OCI-LY7 (cell line): Measurements from ENCODE around the gene GADD45A. TPM values are rescaled to one million over a fixed set of nuclear protein-coding genes. Genes with fewer than 3 reads are reported as not detected.

Experiments
- BruUV-seq: library from RNA; stranded (reverse); fragments of 400-500 nt; replicated peaks from 2 replicates; lab custom pipeline; 2021; lab: Mats Ljungman, UMichigan
- CTCF ChIA-PET: fragments of 300-600 bp; sonication (Branson Sonifier 250); formaldehyde crosslinking; loops from one replicate; lab custom pipeline; 2022; ENCODE audit warnings: antibody characterized with exemption; ENCODE audit not compliant: unreplicated experiment; lab: Charles Lee
- POLR2A ChIA-PET: fragments of 300-600 bp; sonication (Branson Sonifier 250); formaldehyde crosslinking; loops from one replicate; lab custom pipeline; 2022; ENCODE audit warnings: antibody characterized with exemption; lab: Charles Lee
- DNase-seq: peaks from one replicate; pipeline ENCODE4 v3.0.0-alpha.2; 2015; ENCODE audit warnings: low spot score
- H2AFZ ChIP-seq: fragments of 200-600 bp; sonication (generic), shearing (Covaris generic); 2 replicates; pipeline ENCODE4 v1.6.1; 2014; ENCODE audit warnings: mild to moderate bottlenecking, antibody characterized with exemption, low read length, moderate library complexity
- H3K27ac ChIP-seq: fragments of 200-600 bp; sonication (generic); 2 replicates; pipeline ENCODE4 v1.5.1; 2014; ENCODE audit warnings: mixed run types, low read depth, mild to moderate bottlenecking, moderate library complexity, low read length, inconsistent platforms; ENCODE audit not compliant: poor library complexity, severe bottlenecking
- H3K36me3 ChIP-seq: fragments of 200-600 bp; sonication (generic); 2 replicates; pipeline ENCODE4 v1.6.1; 2014; ENCODE audit warnings: mild to moderate bottlenecking, antibody characterized with exemption, low read length, moderate library complexity, mixed read lengths; ENCODE audit not compliant: insufficient read depth
- H3K4me1 ChIP-seq: fragments of 200-600 bp; sonication (generic); 2 replicates; pipeline ENCODE4 v1.5.1; 2014; ENCODE audit warnings: mild to moderate bottlenecking, low read length; ENCODE audit not compliant: insufficient read depth, poor library complexity, severe bottlenecking
- H3K4me2 ChIP-seq: fragments of 200-600 bp; sonication (generic); 2 replicates; pipeline ENCODE4 v1.6.1; 2014; ENCODE audit warnings: mild to moderate bottlenecking, low read length
- H3K4me3 ChIP-seq: fragments of 200-600 bp; sonication (generic); 2 replicates; pipeline ENCODE4 v1.5.1; 2014; ENCODE audit warnings: mild to moderate bottlenecking, low read depth, low read length; ENCODE audit not compliant: poor library complexity, severe bottlenecking
- H3K79me2 ChIP-seq: fragments of 200-600 bp; sonication (generic); 2 replicates; pipeline ENCODE4 v1.6.1; 2016; ENCODE audit warnings: low read depth, mild to moderate bottlenecking, low read length, moderate library complexity, mixed read lengths; ENCODE audit not compliant: insufficient read depth
- H3K9me2 ChIP-seq: fragments of 200-600 bp; sonication (generic); 2 replicates; pipeline ENCODE4 v1.6.1; 2016; ENCODE audit warnings: mild to moderate bottlenecking, low read length, mixed read lengths; ENCODE audit not compliant: insufficient read depth
- H3K9me3 ChIP-seq: fragments of 200-600 bp; sonication (generic); 2 replicates; pipeline ENCODE4 v1.6.1; 2014; ENCODE audit warnings: mild to moderate bottlenecking, mixed run types, low read length, mixed read lengths
- H4K20me1 ChIP-seq: fragments of 200-600 bp; sonication (generic); 2 replicates; pipeline ENCODE4 v1.6.1; 2014; ENCODE audit warnings: mild to moderate bottlenecking, antibody characterized with exemption, low read length, moderate library complexity, mixed read lengths; ENCODE audit not compliant: insufficient read depth
- EZH2phosphoT487 ChIP-seq: fragments of 200-600 bp; sonication (generic); IDR thresholded peaks from 2 replicates; pipeline ENCODE4 v1.6.1; 2018; ENCODE audit warnings: low read depth, borderline replicate concordance, mild to moderate bottlenecking, mixed run types, antibody characterized with exemption, low read length, moderate library complexity, mixed read lengths
- intact Hi-C: fragments of 100-400 bp; cut with micrococcal nuclease; formaldehyde crosslinking; loops from one replicate; pipeline ENCODE4 v1.10.0; 2022; ENCODE audit not compliant: unreplicated experiment
- total RNA-seq, 2 experiments: library from RNA; depleted of rRNA in 1 of 2; stranded (reverse); fragments of >200 nt in 1 of 2; shearing (Covaris generic) in 1 of 2; gene quantifications; 2 replicates each; pipeline ENCODE4 v1.2.3, GENCODE V29; 2014 to 2022
- TF ChIP-seq, protein P1 (sequence below): fragments of 200-600 bp; sonication (generic); conservative IDR thresholded peaks from 2 replicates; pipeline ENCODE4 v1.5.1; 2014; ENCODE audit warnings: mild to moderate bottlenecking, antibody characterized with exemption, low read length, moderate library complexity, mixed read lengths

GADD45A gene
- total RNA-seq, 2 experiments from 2014 or later: 46.8 to 48.6 TPM

DNA sequence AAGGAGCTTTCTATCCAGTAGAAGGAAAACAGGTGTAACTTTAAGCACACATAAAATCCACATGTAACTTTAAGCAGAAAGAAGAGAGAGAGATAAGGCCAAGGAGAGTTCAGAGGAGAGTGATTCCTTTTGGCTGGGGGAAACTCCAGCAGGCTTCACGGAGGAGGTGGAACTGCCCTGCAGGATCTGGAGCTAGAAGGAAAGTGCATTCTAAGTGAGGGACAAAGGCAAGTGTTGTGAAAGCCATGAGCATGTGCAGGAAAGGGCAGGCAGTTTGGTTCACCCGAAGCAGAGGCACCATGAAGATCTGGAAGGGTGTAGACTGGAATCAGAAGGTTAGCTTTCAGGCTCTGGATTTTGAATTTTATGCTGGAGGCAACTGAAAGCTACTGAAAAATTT is 46.3 kb downstream of the GADD45A start:
- no peak overlapping the region for H3K4me3 ChIP-seq
- BruUV-seq: no TSS peak
- H3K4me1 ChIP-seq: peaks cover 51% of the 10 kb centered on the region
- no peaks in the 10 kb centered on the region for H3K79me2 ChIP-seq
- H3K36me3 ChIP-seq: no peaks in the 10 kb centered on the region
- no peak for DNase-seq
- H4K20me1 ChIP-seq: no peaks in the 10 kb centered on the region
- no peak overlapping the region for H3K4me2 ChIP-seq
- ChIA-PET POLR2A (interaction anchor here (1.1 to 9.0 kb wide), 4 partner anchors 8 to 18 kb away, joined by 3 to 84 read pairs (median 33); no protein-coding TSS in a partner anchor), CTCF (interaction anchor here (1.1 kb wide), 1 partner anchor 18 kb away, joined by 4 read pairs; no protein-coding TSS in a partner anchor)
- peak overlapping the region; percentile 22; the same call in 1 of the 2 replicates for H2AFZ ChIP-seq
- no peak for TF ChIP-seq EZH2phosphoT487
- TF ChIP-seq, protein P1, sequence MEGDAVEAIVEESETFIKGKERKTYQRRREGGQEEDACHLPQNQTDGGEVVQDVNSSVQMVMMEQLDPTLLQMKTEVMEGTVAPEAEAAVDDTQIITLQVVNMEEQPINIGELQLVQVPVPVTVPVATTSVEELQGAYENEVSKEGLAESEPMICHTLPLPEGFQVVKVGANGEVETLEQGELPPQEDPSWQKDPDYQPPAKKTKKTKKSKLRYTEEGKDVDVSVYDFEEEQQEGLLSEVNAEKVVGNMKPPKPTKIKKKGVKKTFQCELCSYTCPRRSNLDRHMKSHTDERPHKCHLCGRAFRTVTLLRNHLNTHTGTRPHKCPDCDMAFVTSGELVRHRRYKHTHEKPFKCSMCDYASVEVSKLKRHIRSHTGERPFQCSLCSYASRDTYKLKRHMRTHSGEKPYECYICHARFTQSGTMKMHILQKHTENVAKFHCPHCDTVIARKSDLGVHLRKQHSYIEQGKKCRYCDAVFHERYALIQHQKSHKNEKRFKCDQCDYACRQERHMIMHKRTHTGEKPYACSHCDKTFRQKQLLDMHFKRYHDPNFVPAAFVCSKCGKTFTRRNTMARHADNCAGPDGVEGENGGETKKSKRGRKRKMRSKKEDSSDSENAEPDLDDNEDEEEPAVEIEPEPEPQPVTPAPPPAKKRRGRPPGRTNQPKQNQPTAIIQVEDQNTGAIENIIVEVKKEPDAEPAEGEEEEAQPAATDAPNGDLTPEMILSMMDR: no peak
- no peaks in the 10 kb centered on the region for H3K9me2 ChIP-seq
- intact Hi-C loops: loop anchor here (10.0 kb wide), 1 partner anchor 967 kb away; no protein-coding TSS in a partner anchor
- H3K27ac ChIP-seq: no peak overlapping the region
- no peaks in the 10 kb centered on the region for H3K9me3 ChIP-seq

DNA sequence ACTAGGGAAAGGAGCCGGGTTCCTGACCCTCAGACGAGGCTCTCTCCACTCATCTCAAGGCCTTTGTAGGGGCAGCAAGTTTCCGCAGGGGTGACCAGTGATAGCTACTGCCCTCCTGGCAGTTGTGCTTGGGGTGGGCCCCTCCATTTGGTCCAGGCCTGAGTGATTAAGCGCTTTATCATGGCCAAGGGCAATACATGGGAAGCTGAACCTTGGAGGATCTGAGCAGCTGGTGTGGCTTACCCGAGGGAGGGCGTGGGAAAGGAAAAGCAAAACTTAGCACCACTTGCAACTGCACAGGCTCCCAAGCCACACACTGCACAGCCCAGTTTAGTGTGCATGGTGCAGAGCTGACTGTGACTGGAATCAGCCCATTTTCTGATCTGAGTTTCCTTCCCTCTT is 47.8 kb downstream of the GADD45A start:
- CTCF ChIA-PET: interaction anchor here (0.6 to 1.3 kb wide), 4 partner anchors 11 to 42 kb away, joined by 3 to 4 read pairs (median 3); no protein-coding TSS in a partner anchor

More for the DNA sequence above, 47.8 kb downstream of the GADD45A start:
- peaks cover 65% of the 10 kb centered on the region for H3K4me1 ChIP-seq
- H3K79me2 ChIP-seq: peaks cover 11% of the 10 kb centered on the region; the same call in 1 of the 2 replicates
- H3K9me3 ChIP-seq: no peaks in the 10 kb centered on the region
- intact Hi-C loops: loop anchor here (10.0 kb wide), 1 partner anchor 968 kb away; no protein-coding TSS in a partner anchor
- POLR2A ChIA-PET: interaction anchor here (1.2 to 9.0 kb wide), 6 partner anchors 12 to 48 kb away, joined by 3 to 84 read pairs (median 19); partner anchors contain the start of gene GADD45A
- peak overlapping the region; percentile 95 for H3K4me2 ChIP-seq
- H3K9me2 ChIP-seq: no peaks in the 10 kb centered on the region
- no peaks in the 10 kb centered on the region for H3K36me3 ChIP-seq
- DNase-seq: peak; percentile 35
- no peak overlapping the region for H3K4me3 ChIP-seq
- TF ChIP-seq, protein P1: no peak
- peak overlapping the region; percentile 35; the same call in 1 of the 2 replicates for H2AFZ ChIP-seq
- peak overlapping the region; percentile 33 for H3K27ac ChIP-seq
- BruUV-seq: no TSS peak
- no peaks in the 10 kb centered on the region for H4K20me1 ChIP-seq
